Fibroblast of the aortic adventitia (primary cell): Measurements from ENCODE around the gene LOX. TPM values are rescaled to one million over a fixed set of nuclear protein-coding genes. Genes with fewer than 3 reads are reported as not detected.
A peak's percentile ranks its signal among the peaks of the same experiment; 100 is the strongest.

ENCODE experiments used
- DNase-seq: peaks from one replicate; pipeline ENCODE4 v3.0.0-alpha.2; 2010; ENCODE audit warnings: low read depth
- H3K4me3 ChIP-seq: 2 replicates; pipeline ENCODE4 v1.5.1; 2011; ENCODE audit warnings: low read depth, mild to moderate bottlenecking, control low read depth, low read length, moderate library complexity
- total RNA-seq: library from RNA; depleted of rRNA; stranded (reverse); fragments of >200 nt; gene quantifications from 2 replicates; pipeline ENCODE4 v1.2.3, GENCODE V29; 2012; ENCODE audit warnings: low replicate concordance
- TF ChIP-seq, protein P1 (sequence below): IDR thresholded peaks from 2 replicates; pipeline ENCODE4 v1.5.1; 2011; ENCODE audit warnings: mild to moderate bottlenecking, low read length, control low read depth, inconsistent platforms; ENCODE audit not compliant: insufficient read depth

LOX gene
- total RNA-seq, 1 donor, result 193 TPM

DNA sequence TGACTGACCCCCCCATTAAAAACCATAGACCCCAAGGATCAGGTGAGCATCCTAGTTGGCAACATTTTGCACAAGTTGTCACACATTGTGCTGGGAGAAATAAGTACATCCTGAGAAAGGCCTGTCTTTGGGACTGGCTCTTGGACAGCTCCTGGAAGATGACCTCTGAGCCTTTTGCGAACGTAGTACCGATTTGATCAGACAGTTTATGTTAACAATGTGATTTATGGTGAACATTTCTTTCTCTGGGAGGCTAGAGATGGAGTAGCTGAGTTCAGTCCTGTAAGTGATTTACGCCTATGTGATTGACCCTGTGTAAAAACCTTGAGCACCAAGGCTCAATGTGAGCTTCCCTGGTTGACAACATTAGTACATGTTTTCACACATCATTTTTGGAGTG, 41.7 kb downstream of the LOX start:
- H3K4me3 ChIP-seq, result no peak overlapping the region
- TF ChIP-seq, protein P1, sequence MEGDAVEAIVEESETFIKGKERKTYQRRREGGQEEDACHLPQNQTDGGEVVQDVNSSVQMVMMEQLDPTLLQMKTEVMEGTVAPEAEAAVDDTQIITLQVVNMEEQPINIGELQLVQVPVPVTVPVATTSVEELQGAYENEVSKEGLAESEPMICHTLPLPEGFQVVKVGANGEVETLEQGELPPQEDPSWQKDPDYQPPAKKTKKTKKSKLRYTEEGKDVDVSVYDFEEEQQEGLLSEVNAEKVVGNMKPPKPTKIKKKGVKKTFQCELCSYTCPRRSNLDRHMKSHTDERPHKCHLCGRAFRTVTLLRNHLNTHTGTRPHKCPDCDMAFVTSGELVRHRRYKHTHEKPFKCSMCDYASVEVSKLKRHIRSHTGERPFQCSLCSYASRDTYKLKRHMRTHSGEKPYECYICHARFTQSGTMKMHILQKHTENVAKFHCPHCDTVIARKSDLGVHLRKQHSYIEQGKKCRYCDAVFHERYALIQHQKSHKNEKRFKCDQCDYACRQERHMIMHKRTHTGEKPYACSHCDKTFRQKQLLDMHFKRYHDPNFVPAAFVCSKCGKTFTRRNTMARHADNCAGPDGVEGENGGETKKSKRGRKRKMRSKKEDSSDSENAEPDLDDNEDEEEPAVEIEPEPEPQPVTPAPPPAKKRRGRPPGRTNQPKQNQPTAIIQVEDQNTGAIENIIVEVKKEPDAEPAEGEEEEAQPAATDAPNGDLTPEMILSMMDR, result no peak
- no peak for DNase-seq

DNA sequence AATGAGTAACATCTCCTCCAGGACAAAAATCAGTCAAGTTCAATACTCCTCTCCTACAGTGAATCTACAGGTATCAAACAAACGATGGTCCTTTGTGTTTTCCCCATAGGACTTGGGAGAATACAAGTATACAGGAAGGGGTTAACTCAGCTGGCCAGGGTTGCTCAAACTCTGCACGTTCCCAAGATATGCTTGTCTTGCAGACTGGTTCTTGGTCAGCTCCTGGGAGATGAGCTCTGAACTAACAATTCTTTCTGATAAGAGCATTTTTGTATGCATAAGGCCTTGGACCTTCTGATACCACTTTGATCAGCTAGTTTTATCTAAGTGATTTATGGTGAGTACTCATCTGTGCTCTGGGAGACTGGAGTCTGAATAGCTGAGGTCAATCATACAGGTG, 42.1 kb downstream of the LOX start:
- TF ChIP-seq, protein P1, result no peak
- DNase-seq, result no peak
- no peak overlapping the region for H3K4me3 ChIP-seq

DNA sequence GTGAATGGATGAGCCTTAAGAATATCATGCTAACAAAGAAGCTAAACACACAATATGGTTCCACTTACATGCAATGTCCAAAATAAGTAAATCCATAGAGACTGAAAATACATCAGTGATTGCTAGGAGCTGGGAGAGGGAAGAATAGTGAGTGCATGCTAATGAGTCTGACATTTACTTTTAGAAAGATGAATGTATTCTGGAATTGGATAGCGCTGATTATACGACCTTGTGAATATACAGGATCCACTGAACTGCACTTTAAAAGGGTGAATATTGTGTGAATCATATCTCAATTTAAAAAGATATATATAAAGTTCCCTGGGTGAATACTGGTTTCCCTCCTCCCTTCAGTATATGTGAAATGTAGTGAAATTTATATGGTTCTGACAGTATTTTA, 46.2 kb downstream of the LOX start:
- H3K4me3 ChIP-seq, result no peak overlapping the region
- TF ChIP-seq, protein P1, result no peak
- DNase-seq, result no peak

DNA sequence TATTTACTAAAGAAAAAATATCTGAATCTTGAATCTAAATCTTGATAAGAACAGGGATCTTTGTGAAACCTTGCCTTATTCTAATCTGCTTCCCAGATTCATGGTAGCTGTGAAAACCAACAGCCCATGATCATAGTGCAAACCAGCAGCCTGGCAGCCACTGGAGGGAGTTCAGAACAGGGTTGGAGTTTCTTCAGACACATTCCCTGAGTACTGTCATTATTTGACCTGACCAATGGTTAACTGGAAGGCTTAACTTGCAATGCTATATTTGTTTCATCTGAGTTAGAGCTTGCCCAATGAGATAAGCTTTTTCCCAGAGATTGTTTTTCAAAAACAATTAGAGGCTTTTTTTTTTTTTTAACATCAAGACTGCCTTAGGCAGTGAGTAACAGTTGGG, 47.8 kb downstream of the LOX start:
- TF ChIP-seq, protein P1, result no peak
- no peak overlapping the region for H3K4me3 ChIP-seq
- DNase-seq, result peak; percentile 22

DNA sequence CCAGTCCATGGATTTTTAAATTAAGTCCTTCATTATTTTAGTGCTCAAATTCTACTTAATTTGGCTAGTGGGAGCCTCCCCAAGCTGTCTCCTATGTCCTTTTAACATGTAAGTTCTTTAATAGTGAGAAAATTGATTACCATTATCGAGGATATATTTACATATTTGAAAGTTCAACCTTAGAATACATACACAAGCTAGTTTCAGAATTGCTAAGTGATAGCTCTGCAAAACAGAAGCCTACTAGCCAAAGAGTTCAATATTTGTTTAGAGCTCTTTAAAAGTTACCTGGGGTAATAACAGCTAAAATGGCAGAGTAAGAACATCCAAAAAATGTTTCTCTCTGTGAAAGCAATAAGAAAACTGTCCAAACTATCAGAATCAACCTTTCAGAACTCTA, 48.2 kb downstream of the LOX start:
- TF ChIP-seq, protein P1, result no peak
- no peak overlapping the region for H3K4me3 ChIP-seq
- DNase-seq, result no peak

DNA sequence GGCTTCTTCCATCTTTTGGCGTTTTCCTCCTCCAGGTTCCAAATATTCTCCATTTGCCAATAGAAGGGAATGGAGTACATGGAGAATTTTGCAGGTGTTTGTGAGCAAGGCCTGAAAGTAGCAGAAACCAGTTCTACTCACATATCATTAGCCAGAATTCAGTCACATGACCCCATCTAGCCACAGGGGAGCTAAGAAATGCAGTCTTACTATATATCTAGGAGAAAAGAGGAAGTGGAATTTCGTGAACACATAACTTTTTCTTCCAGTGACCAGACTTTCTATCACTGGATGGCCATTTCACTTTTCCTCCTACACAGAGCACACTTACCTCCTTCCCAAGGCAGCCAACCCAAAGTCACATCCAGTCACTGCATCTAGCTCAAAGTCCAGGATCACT, 55.1 kb downstream of the LOX start:
- no peak overlapping the region for H3K4me3 ChIP-seq
- TF ChIP-seq, protein P1, result no peak

DNA sequence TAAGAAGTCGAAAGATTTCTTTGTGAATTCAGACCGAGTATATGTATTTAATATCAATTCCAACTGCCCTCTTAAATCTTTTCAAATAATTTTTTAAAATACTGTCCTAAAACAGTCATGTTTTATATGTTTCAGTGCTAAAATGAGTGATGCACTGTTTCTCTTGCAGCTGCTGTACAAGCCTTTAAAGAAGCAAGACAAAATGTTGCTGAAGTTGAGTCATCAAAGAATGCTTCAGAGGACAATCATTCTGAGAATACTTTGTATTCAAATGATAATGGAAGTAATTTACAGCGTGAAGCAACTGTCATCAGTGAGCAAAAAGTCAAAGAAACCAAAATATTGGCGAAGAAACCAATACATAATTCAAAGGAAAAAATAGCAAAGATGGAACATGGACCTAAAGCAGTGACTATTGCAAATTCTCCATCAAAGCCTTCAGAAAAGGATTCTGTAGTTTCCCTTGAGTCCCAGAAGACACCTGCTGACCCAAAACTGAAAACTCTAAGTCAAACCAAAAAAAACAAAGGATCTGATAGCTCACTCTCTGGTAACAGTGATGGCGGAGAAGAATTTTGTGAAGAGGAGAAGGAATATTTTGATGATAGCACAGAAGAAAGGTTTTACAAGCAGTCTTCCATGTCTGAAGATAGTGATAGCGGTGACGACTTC, 58.0 kb downstream of the LOX start:
- no peak overlapping the region for H3K4me3 ChIP-seq
- no peak for DNase-seq
- TF ChIP-seq, protein P1, result no peak

More for the DNA sequence above, 55.1 kb downstream of the LOX start:
- no peak for DNase-seq
